SU-DHL-6 (cell line): Measurements from ENCODE around the gene MPC1.
"Not testable (repeated sequence)": the region's sequence is repeated elsewhere in the genome, so short reads cannot be mapped to it uniquely, and the experiment has no call there.

Experiments used
- H2AFZ ChIP-seq: fragments of 200-600 bp; sonication (generic); 2 replicates; pipeline ENCODE4 v1.6.1; 2014; ENCODE audit warnings: low read depth, mild to moderate bottlenecking, moderate library complexity, mixed read lengths, antibody characterized with exemption, low read length; ENCODE audit not compliant: severe bottlenecking
- H3F3A ChIP-seq: fragments of 200-600 bp; shearing (Covaris generic); 2 replicates; pipeline ENCODE4 v1.6.0; 2016; ENCODE audit warnings: antibody characterized with exemption, mild to moderate bottlenecking; ENCODE audit not compliant: insufficient read depth
- H3K27ac ChIP-seq: fragments of 200-600 bp; sonication (generic); 2 replicates; pipeline ENCODE4 v1.5.1; 2016; ENCODE audit warnings: low read depth, mild to moderate bottlenecking, low read length, moderate library complexity, mixed read lengths
- H3K27me3 ChIP-seq: fragments of 200-600 bp; sonication (generic), shearing (Covaris generic); 2 replicates; pipeline ENCODE4 v1.6.0; 2014; ENCODE audit warnings: mild to moderate bottlenecking, low read length
- H3K36me3 ChIP-seq: fragments of 200-600 bp; sonication (generic); 2 replicates; pipeline ENCODE4 v1.6.1; 2014; ENCODE audit warnings: mild to moderate bottlenecking, low read length, mixed read lengths
- H3K4me2 ChIP-seq: fragments of 300-600, 200-600 bp; shearing (Covaris generic), sonication (generic); 2 replicates; pipeline ENCODE4 v1.6.0; 2014; ENCODE audit warnings: low read length, low read depth, mild to moderate bottlenecking; ENCODE audit not compliant: poor library complexity, severe bottlenecking
- H3K4me3 ChIP-seq: fragments of 200-600 bp; sonication (generic); 2 replicates; pipeline ENCODE4 v1.5.1; 2014; ENCODE audit warnings: antibody characterized with exemption, low read length, mild to moderate bottlenecking, mixed read lengths; ENCODE audit not compliant: insufficient read depth, poor library complexity, severe bottlenecking
- H3K79me2 ChIP-seq: fragments of 200-600 bp; sonication (generic); 2 replicates; pipeline ENCODE4 v1.6.1; 2014; ENCODE audit warnings: mild to moderate bottlenecking, low read length, moderate library complexity; ENCODE audit not compliant: insufficient read depth
- H3K9ac ChIP-seq: fragments of 200-600 bp; sonication (generic); 2 replicates; pipeline ENCODE4 v1.7.0; 2014; ENCODE audit warnings: mild to moderate bottlenecking, low read length
- H3K9me2 ChIP-seq: fragments of 200-600 bp; sonication (generic); replicated peaks from 2 replicates; pipeline ENCODE4 v1.6.1; 2014; ENCODE audit warnings: low read length; ENCODE audit not compliant: insufficient read depth
- H3K9me3 ChIP-seq: fragments of 200-600 bp; sonication (generic); 2 replicates; pipeline ENCODE4 v1.6.1; 2014; ENCODE audit warnings: low read length, mixed read lengths; ENCODE audit not compliant: insufficient read depth
- H4K20me1 ChIP-seq: fragments of 200-600 bp; sonication (generic); 2 replicates; pipeline ENCODE4 v1.6.1; 2014; ENCODE audit warnings: low read depth, mild to moderate bottlenecking, antibody characterized with exemption, low read length, moderate library complexity, mixed read lengths
- EZH2phosphoT487 ChIP-seq: fragments of 200-600 bp; sonication (generic), shearing (Covaris generic); conservative IDR thresholded peaks from 2 replicates; pipeline ENCODE4 v1.6.1; 2018; ENCODE audit warnings: mild to moderate bottlenecking, antibody characterized with exemption, low read length, moderate library complexity, mixed read lengths
- TF ChIP-seq, protein P1 (sequence below): fragments of 200-600 bp; sonication (generic); IDR thresholded peaks from one replicate; pipeline ENCODE4 v1.5.1; 2017; ENCODE audit warnings: antibody characterized with exemption, mild to moderate bottlenecking, low read length, moderate library complexity; ENCODE audit not compliant: insufficient read depth, poor library complexity, severe bottlenecking

Gene MPC1

DNA sequence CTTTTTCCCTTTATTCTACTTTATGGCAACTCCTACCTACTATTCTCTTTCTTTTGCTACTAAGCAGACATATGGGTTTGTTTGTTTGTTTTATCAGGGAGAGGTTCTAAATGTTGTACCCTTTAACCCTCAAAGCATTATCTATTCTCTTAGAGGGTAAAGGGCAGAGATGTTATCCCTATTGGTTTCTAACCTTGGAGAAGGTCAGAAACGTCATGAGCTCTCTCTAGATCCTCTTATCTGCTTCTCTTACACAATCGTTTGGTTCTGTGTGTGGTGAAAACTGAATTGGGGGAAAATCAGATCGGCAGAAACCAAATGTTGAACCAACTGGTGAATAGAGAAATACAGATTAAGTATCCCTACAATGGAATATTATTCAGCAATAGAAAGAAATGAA, 6.4 kb upstream of the MPC1 start:
- Histone ChIP-seq H3K27ac (no peak overlapping the region), H3F3A (no peaks in the 10 kb centered on the region), H3K4me3 (no peak overlapping the region), H3K4me2 (no peak overlapping the region), H3K36me3 (no peaks in the 10 kb centered on the region), H3K9me3 (no peaks in the 10 kb centered on the region), H3K9ac (no peak overlapping the region), H4K20me1 (no peaks in the 10 kb centered on the region), H2AFZ (no peak overlapping the region), H3K9me2 (no peaks in the 10 kb centered on the region), H3K27me3 (no peaks in the 10 kb centered on the region), H3K79me2 (no peaks in the 10 kb centered on the region)
- no peak for TF ChIP-seq EZH2phosphoT487
- TF ChIP-seq, protein P1, sequence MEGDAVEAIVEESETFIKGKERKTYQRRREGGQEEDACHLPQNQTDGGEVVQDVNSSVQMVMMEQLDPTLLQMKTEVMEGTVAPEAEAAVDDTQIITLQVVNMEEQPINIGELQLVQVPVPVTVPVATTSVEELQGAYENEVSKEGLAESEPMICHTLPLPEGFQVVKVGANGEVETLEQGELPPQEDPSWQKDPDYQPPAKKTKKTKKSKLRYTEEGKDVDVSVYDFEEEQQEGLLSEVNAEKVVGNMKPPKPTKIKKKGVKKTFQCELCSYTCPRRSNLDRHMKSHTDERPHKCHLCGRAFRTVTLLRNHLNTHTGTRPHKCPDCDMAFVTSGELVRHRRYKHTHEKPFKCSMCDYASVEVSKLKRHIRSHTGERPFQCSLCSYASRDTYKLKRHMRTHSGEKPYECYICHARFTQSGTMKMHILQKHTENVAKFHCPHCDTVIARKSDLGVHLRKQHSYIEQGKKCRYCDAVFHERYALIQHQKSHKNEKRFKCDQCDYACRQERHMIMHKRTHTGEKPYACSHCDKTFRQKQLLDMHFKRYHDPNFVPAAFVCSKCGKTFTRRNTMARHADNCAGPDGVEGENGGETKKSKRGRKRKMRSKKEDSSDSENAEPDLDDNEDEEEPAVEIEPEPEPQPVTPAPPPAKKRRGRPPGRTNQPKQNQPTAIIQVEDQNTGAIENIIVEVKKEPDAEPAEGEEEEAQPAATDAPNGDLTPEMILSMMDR, result no peak

DNA sequence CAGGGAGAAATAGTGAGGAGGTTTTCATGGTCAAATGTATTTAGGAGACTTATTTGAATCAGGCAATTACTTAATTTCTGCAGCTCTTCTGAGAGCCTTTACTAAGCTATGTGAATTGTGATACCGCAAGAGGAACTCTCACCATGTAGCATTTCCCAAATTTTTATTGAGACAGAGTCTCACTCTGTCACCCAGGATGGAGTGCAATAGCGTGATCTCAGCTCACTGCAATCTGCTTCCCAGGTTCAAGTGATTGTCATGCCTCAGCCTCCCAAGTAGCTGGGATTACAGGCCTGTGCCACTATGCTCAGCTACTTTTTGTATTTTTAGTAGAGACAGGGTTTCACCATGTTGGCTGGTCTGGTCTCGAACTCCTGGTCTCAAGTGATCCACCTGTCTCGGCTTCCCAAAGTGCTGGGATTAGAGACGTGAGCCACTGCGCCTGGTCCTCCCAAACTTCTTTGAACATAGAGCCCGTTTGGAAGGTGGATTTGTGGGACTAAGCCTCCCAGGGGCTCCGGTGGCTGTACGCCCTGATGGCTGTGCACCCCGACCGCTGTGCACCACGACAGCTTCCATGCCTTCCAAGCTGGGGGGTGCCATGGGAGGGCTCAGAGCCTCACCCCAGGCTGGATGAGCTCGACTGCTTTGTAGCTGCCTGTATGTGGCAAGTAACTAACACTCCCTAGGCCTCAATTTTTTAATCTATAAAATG, 5.7 kb upstream of the MPC1 start:
- no peak overlapping the region for H3K9ac ChIP-seq
- H3K27ac ChIP-seq, result no peak overlapping the region
- no peaks in the 10 kb centered on the region for H3K36me3 ChIP-seq
- H3K4me3 ChIP-seq, result no peak overlapping the region
- TF ChIP-seq, protein P1, result no peak
- no peak for TF ChIP-seq EZH2phosphoT487
- H3K27me3 ChIP-seq, result no peaks in the 10 kb centered on the region
- H3K9me2 ChIP-seq, result no peaks in the 10 kb centered on the region
- no peaks in the 10 kb centered on the region for H4K20me1 ChIP-seq
- H3K9me3 ChIP-seq, result no peaks in the 10 kb centered on the region
- H3F3A ChIP-seq, result no peaks in the 10 kb centered on the region
- H3K4me2 ChIP-seq, result no peak overlapping the region
- H3K79me2 ChIP-seq, result no peaks in the 10 kb centered on the region
- no peak overlapping the region for H2AFZ ChIP-seq

DNA sequence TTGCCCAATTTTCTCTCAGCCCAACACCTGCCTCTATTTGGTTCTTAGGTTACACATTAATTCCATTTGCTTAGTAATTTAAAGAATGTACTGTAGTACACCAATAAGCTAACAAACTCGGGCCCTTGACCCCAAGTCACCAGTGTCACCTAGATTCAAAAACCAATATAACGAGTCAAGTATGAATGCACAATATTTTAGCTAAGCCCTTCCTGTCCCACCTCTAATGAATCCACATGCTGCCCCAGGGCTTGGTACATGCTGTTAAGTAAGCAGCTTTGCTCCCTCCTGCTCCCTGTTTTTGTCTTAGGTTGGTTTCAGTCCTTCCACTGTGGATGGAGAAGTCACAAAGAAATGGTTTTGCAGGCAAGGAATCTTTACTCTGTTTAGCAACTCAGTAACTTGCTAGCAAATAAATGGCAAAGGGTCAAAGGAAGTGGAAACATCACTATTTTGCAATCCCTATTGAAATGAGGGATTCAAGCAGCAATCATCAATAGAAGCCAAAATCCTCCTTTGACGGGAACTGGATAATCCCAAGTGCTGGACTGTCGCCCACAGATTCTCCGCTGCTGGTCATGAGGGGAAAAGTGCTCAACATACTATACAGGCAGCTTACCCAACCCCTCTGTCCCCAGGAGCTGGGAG, 5.0 kb upstream of the MPC1 start:
- H3K79me2 ChIP-seq, result no peaks in the 10 kb centered on the region
- H4K20me1 ChIP-seq, result no peaks in the 10 kb centered on the region
- H3K9me3 ChIP-seq, result no peaks in the 10 kb centered on the region
- H3K9ac ChIP-seq, result no peak overlapping the region
- TF ChIP-seq EZH2phosphoT487, result no peak
- TF ChIP-seq, protein P1, result no peak
- H3K9me2 ChIP-seq, result no peaks in the 10 kb centered on the region
- no peak overlapping the region for H3K4me3 ChIP-seq
- no peaks in the 10 kb centered on the region for H3F3A ChIP-seq
- no peaks in the 10 kb centered on the region for H3K36me3 ChIP-seq
- no peaks in the 10 kb centered on the region for H3K27me3 ChIP-seq
- H3K27ac ChIP-seq, result no peak overlapping the region
- no peak overlapping the region for H3K4me2 ChIP-seq
- no peak overlapping the region for H2AFZ ChIP-seq

DNA sequence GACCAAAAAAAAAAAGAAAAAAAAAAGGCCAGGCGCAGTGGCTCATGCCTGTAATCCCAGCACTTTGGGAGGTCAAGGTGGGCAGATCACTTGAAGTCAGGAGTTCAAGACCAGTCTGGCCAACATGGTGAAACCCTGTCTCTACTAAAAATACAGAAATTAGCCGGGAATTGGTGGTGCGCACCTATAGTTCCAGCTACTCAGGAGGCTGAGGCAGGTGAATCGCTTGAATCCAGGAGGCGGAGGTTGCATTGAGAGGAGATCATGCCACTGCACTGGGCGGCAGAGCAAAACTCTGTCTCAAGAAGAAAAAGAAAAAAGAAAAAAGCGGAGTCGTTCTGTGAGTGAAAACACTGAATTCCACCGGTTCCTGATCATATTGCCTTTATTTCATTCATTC, 4.4 kb upstream of the MPC1 start:
- not testable (repeated sequence) for H3K9me2 ChIP-seq, H4K20me1 ChIP-seq, H3K4me3 ChIP-seq, H2AFZ ChIP-seq, H3K4me2 ChIP-seq, H3K9me3 ChIP-seq, H3K9ac ChIP-seq, H3K27me3 ChIP-seq, H3K36me3 ChIP-seq, H3F3A ChIP-seq, H3K27ac ChIP-seq, H3K79me2 ChIP-seq
